Lung (tissue), 12 donors: ENCODE results near the gene ADGRD1. TPM values are rescaled to one million over a fixed set of nuclear protein-coding genes. Genes with fewer than 3 reads are reported as not detected.

Experiments used
- ATAC-seq: fragments of 200-7000 bp; cut with Tn5 transposase; one replicate; pipeline ENCODE4 v1.9.1; 2020; ENCODE audit warnings: moderate number of reproducible peaks; ENCODE audit not compliant: insufficient read depth, low FRiP score
- DNase-seq, 3 donors: peaks; one replicate each; pipeline ENCODE4 v3.0.0-alpha.2; 2013 to 2017
- H3K27ac ChIP-seq, 2 donors: one replicate each; pipeline ENCODE4 v1.5.1; 2013; ENCODE audit warnings: mild to moderate bottlenecking in 2 of 2, moderate library complexity in 2 of 2, control low read depth in 1 of 2, inconsistent platforms in 1 of 2, low read depth in 1 of 2, low read length in 1 of 2
- H3K27me3 ChIP-seq, 3 donors: one replicate each; pipeline ENCODE4 v1.5.1; 2013; ENCODE audit warnings: low read length in 2 of 3; ENCODE audit not compliant: control insufficient read depth in 3 of 3, insufficient read depth in 3 of 3
- H3K36me3 ChIP-seq, 4 donors: one replicate each; pipeline ENCODE4 v1.5.1; 2013; ENCODE audit warnings: low read length in 4 of 4, mild to moderate bottlenecking in 1 of 4, moderate library complexity in 1 of 4; ENCODE audit not compliant: control insufficient read depth in 4 of 4, insufficient read depth in 4 of 4
- H3K4me1 ChIP-seq, 5 donors: one replicate each; pipeline ENCODE4 v1.5.1; 2013; ENCODE audit warnings: low read length in 5 of 5, mild to moderate bottlenecking in 2 of 5, moderate library complexity in 1 of 5; ENCODE audit not compliant: control insufficient read depth in 5 of 5, insufficient read depth in 5 of 5
- H3K4me3 ChIP-seq: one replicate; pipeline ENCODE4 v1.5.1; 2013; ENCODE audit warnings: mild to moderate bottlenecking, control low read depth, moderate library complexity
- H3K9ac ChIP-seq, 2 donors: one replicate each; pipeline ENCODE4 v1.5.1; 2013; ENCODE audit warnings: low read length in 2 of 2, control low read depth in 1 of 2; ENCODE audit not compliant: insufficient read depth in 1 of 2
- H3K9me3 ChIP-seq, 4 donors: one replicate each; pipeline ENCODE4 v1.5.1; 2013; ENCODE audit warnings: low read length in 3 of 4, mild to moderate bottlenecking in 1 of 4, moderate library complexity in 1 of 4; ENCODE audit not compliant: control insufficient read depth in 4 of 4, insufficient read depth in 3 of 4
- WGBS, 2 donors: extraction: QIAGEN DNeasy Blood & Tissue Kit; methylation state at CpG; one replicate each; pipeline ENCODE4 v1.1.7; 2013; 5-methylcytosine and 5-hydroxymethylcytosine counted together
- polyA plus RNA-seq, 2 donors: library from polyadenylated mRNA; stranded (reverse); fragments of 200-250 nt; gene quantifications; one replicate each; pipeline ENCODE4 v1.2.1, GENCODE V29; 2013
- total RNA-seq, 2 donors: library from RNA; depleted of rRNA in 1 of 2; stranded (reverse); fragments of >200 nt in 1 of 2; gene quantifications; one replicate each; pipeline ENCODE4 v1.2.1, GENCODE V29; 2014 to 2021
- TF ChIP-seq, protein P1 (sequence below): IDR thresholded peaks from 2 replicates; pipeline ENCODE4 v1.5.1; 2012; ENCODE audit warnings: mild to moderate bottlenecking; ENCODE audit errors: control extremely low read depth, extremely low read depth
- donor health status: control.
- donor health status: control.
- donor health status: Bipolar disorder and iron deficiency.
- donor health status: healthy.
- donor health status: DM: yes; HTN: yes; CAD: no.

ADGRD1 gene
- total and polyA plus RNA-seq, 4 donors: 23.5 to 85.6 (median 46.7) TPM

- peaks cover 0 to 3% (median 0%) of the 10 kb centered on the region in 4 donors for H3K36me3 ChIP-seq
- H3K9me3 ChIP-seq: no peaks in the 10 kb centered on the region
- no peak overlapping the region for H3K4me3 ChIP-seq
- H3K4me1 ChIP-seq: peaks cover 0 to 9% (median 0%) of the 10 kb centered on the region in 5 donors
- H3K27ac ChIP-seq: no peak overlapping the region
- no peak overlapping the region for H3K9ac ChIP-seq
- 94 to 96% methylated on average over 11 of the region's 11 CpGs for WGBS, 2 donors
- TF ChIP-seq, protein P1, sequence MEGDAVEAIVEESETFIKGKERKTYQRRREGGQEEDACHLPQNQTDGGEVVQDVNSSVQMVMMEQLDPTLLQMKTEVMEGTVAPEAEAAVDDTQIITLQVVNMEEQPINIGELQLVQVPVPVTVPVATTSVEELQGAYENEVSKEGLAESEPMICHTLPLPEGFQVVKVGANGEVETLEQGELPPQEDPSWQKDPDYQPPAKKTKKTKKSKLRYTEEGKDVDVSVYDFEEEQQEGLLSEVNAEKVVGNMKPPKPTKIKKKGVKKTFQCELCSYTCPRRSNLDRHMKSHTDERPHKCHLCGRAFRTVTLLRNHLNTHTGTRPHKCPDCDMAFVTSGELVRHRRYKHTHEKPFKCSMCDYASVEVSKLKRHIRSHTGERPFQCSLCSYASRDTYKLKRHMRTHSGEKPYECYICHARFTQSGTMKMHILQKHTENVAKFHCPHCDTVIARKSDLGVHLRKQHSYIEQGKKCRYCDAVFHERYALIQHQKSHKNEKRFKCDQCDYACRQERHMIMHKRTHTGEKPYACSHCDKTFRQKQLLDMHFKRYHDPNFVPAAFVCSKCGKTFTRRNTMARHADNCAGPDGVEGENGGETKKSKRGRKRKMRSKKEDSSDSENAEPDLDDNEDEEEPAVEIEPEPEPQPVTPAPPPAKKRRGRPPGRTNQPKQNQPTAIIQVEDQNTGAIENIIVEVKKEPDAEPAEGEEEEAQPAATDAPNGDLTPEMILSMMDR: no peak
- no peak for DNase-seq
- no peak for ATAC-seq
- no peaks in the 10 kb centered on the region for H3K27me3 ChIP-seq
Observed at GRCh38 chr12:131049002-131049401, 95.3 kb downstream of the ADGRD1 start.

- DNase-seq: peak in 2 of 3 donors; percentile 33 to 52
- 72% methylated on average over 22 of the region's 22 CpGs for WGBS, 2 donors
- H3K27ac ChIP-seq: peak overlapping the region; percentile 13 to 50
- no peaks in the 10 kb centered on the region for H3K9me3 ChIP-seq
- no peak overlapping the region for H3K4me3 ChIP-seq
- TF ChIP-seq, protein P1: no peak
- H3K9ac ChIP-seq: no peak overlapping the region
- no peaks in the 10 kb centered on the region for H3K27me3 ChIP-seq
- ATAC-seq: no peak
- peaks cover 0 to 2% (median 0%) of the 10 kb centered on the region in 4 donors for H3K36me3 ChIP-seq
- peaks cover 0 to 9% (median 0%) of the 10 kb centered on the region in 5 donors for H3K4me1 ChIP-seq
Observed at GRCh38 chr12:131049549-131050339, 96.0 kb downstream of the ADGRD1 start.

- H3K4me3 ChIP-seq: no peak overlapping the region
- no peak overlapping the region for H3K9ac ChIP-seq
- TF ChIP-seq, protein P1: no peak
- no peak overlapping the region for H3K27ac ChIP-seq
- H3K36me3 ChIP-seq: no peaks in the 10 kb centered on the region
- no peak for ATAC-seq
- peaks cover 0 to 9% (median 0%) of the 10 kb centered on the region in 5 donors for H3K4me1 ChIP-seq
- no peak for DNase-seq
- WGBS, 2 donors: 89% methylated on average over 26 of the region's 26 CpGs
- no peaks in the 10 kb centered on the region for H3K9me3 ChIP-seq
- H3K27me3 ChIP-seq: no peaks in the 10 kb centered on the region
Observed at GRCh38 chr12:131050463-131051154, 96.9 kb downstream of the ADGRD1 start.
